HUES48 (cell line): ENCODE results near the gene PGK1.
"Not testable (repeated sequence)": the region's sequence is repeated elsewhere in the genome, so short reads cannot be mapped to it uniquely, and the experiment has no call there.

Experiments
- H3K27ac ChIP-seq: one replicate; pipeline ENCODE4 v1.7.0; 2013; ENCODE audit warnings: low read depth, low read length, inconsistent platforms
- H3K27me3 ChIP-seq: 2 replicates; pipeline ENCODE4 v1.6.1; 2013; ENCODE audit warnings: mild to moderate bottlenecking, low read length; ENCODE audit not compliant: control insufficient read depth, insufficient read depth
- H3K36me3 ChIP-seq: 2 replicates; pipeline ENCODE4 v1.6.1; 2013; ENCODE audit warnings: low read length; ENCODE audit not compliant: control insufficient read depth, insufficient read depth
- H3K4me1 ChIP-seq: 2 replicates; pipeline ENCODE4 v1.6.1; 2013; ENCODE audit warnings: mild to moderate bottlenecking, low read length; ENCODE audit not compliant: control insufficient read depth, insufficient read depth
- H3K4me3 ChIP-seq: 2 replicates; pipeline ENCODE4 v1.5.1; 2013; ENCODE audit warnings: mild to moderate bottlenecking, low read depth, low read length
- H3K9ac ChIP-seq: 2 replicates; pipeline ENCODE4 v1.6.1; 2013; ENCODE audit warnings: mild to moderate bottlenecking, low read depth, low read length, moderate library complexity
- H3K9me3 ChIP-seq: 2 replicates; pipeline ENCODE4 v1.6.1; 2013; ENCODE audit warnings: low read length; ENCODE audit not compliant: control insufficient read depth, insufficient read depth

PGK1 gene

DNA sequence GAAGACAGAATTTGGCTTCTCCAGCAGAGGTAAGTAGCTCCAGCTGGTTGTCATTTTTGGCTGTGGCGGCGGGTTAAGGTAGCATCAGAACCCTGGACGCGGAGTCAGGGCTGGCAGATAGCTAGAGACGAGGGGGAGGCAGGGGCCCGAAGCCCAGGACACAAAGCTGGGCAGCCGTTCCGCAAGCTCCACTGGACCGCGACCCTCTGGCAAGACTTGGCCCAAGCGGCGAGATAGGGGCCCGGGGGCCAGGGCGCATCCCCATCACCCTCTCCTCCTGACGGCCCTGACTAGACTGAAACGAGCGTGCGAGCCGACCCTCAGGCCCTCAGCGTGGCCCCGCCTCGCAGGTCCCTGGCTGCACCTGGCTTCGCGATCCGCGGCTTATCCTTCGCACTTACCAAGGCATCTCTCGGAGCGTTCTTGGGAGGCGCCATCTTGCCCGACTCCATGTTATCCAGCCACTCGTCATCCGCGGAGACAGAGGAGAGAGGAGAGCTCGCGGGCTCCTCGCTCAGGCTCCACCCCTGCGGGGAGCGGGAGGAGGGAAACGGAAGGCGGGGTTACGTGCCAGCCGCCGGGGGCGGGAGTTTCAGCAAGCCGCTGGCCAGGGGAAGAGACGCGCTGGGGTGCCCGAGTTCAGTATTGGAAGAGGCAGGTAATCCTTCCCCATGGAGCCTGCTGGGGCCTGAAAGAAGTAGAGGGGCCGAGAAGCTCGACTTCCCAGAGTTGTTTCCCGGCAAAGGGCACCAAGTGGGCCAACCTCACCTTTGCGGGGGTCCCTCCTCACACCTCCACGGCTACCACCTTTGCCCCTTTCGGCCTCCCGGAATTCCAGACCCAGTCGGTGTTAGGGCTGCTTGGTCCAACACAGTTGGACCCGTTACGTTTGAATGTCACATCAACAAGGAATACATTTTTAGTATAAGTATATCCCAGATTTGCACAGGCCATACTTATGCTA, 35.4 kb downstream of the PGK1 start, which contains the start of gene TAF9B:
TSS of gene TAF9B (minus strand) at position 491 of the 964 bp plus-strand sequence. CDS start at position 452, 39 bp downstream.
- Histone ChIP-seq H3K27me3 (no peaks in the 10 kb centered on the region), H3K27ac (peak within 1 kb of the TSS; percentile 63), H3K4me3 (peak within 1 kb of the TSS; percentile 65), H3K4me1 (no peaks in the 10 kb centered on the region), H3K9ac (peak within 1 kb of the TSS; percentile 66; the same call in 1 of the 2 replicates), H3K36me3 (no peaks in the 10 kb centered on the region), H3K9me3 (peaks cover 31% of the 10 kb centered on the region)

DNA sequence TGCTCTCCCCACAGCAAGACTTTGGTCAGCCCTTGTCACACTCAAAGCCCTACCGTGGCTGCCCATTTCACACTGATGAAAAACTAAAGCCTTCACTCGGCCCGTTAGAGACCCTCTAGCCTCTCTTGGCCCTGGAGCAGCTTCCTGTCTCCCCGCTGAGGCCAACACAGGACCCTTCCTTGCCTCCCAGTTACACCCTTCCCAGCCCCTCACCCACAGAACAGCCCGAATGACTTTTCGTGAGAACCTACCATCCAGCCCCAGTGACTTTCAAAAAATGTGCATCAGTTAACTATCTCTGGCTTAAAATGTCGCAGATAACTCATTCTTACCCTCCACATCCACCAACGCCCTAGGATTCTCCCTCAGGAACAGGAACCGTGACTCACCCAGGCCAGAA, 36.2 kb downstream of the PGK1 start:
- peaks cover 31% of the 10 kb centered on the region for H3K9me3 ChIP-seq
- no peak overlapping the region for H3K27ac ChIP-seq
- no peak overlapping the region for H3K9ac ChIP-seq
- H3K4me1 ChIP-seq: no peaks in the 10 kb centered on the region
- no peaks in the 10 kb centered on the region for H3K36me3 ChIP-seq
- H3K27me3 ChIP-seq: no peaks in the 10 kb centered on the region
- no peak overlapping the region for H3K4me3 ChIP-seq

DNA sequence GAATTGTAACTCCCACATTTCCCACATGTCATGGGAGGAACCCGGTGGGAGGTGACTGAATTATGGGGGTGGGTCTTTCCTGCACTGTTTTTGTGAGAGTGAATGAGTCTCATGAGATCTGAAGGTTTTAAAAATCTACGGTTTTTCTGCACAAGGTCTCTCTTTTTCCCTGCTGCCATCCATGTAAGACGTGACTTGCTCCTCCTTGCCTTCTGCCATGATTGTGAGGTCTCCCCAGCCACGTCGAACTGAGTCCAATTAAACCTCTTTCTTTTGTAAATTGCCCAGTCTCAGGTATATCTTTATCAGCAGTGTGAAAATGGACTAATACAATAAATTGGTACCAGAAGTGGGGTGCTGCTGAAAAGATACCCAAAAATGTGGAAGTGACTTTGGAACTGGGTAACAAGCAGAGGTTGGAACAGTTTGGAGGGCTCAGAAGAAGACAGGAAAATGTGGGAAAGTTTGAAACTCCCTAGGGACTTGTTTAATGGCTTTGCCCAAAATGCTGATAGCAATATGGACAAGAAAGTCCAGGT, 43.0 kb downstream of the PGK1 start:
- not testable (repeated sequence) for H3K4me1 ChIP-seq, H3K36me3 ChIP-seq, H3K27ac ChIP-seq, H3K27me3 ChIP-seq, H3K9ac ChIP-seq, H3K4me3 ChIP-seq
- peaks cover 58% of the 10 kb centered on the region for H3K9me3 ChIP-seq

DNA sequence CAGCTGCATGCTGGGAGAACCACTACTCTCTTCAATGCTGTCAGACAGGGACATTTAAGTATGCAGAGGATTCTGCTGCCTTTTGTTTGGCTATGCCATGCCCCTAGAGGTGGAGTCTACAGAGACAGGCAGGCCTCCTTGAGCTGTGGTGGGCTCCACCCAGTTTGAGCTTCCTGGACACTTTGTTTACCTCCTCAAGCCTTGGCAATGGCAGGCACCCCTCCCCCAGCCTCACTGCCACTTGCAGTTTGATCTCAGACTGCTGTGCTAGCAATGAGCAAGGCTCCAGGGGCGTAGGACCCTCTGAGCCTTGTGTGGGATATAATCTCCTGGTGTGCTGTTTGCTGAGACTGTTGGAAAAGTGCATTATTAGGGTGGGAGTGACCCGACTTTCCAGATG, 53.3 kb downstream of the PGK1 start:
- not testable (repeated sequence) for H3K9ac ChIP-seq, H3K4me1 ChIP-seq, H3K27ac ChIP-seq, H3K4me3 ChIP-seq, H3K36me3 ChIP-seq, H3K27me3 ChIP-seq
- H3K9me3 ChIP-seq: peaks cover 26% of the 10 kb centered on the region

DNA sequence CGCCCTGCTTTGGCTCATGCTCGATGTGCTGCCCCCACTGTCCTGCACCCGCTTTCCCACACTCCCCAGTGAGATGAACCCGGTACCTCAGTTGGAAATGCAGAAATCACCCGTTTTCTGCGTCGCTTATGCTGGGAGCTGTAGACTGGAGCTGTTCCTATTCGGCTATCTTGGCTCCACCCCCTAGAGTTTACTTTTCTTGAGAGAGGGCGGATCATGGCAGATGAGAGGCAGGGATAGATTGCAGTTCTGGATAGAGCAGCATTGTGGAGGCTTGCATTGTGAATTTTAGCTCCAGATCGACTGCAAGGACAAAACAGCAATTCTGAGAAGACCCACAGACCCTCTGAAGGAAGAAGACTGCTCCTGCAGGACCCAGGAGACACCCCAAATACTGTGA, 53.8 kb downstream of the PGK1 start:
- not testable (repeated sequence) for H3K9ac ChIP-seq, H3K36me3 ChIP-seq, H3K4me1 ChIP-seq, H3K27me3 ChIP-seq, H3K27ac ChIP-seq, H3K4me3 ChIP-seq
- peaks cover 26% of the 10 kb centered on the region for H3K9me3 ChIP-seq

DNA sequence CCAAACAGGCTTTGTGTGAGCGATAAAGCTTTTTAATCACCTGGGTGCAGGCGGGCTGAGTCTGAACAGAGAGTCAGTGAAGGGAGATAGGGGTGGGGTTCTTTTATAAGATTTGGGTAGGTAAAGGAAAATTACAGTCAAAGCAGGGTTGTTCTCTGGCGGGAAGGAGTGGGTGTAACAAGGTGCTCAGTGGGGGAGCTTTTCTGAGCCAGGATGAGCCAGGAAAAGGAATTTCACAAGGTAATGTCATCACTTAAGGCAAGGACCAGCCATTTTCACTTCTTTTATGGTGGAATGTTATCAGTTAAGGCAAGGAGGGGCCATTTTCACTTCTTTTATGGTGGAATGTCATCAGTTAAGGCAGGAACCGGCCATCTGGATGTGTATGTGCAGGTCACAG, 56.7 kb downstream of the PGK1 start:
- H3K27me3 ChIP-seq, H3K4me1 ChIP-seq, H3K27ac ChIP-seq, H3K36me3 ChIP-seq, H3K4me3 ChIP-seq, H3K9ac ChIP-seq: not testable (repeated sequence)
- H3K9me3 ChIP-seq: peaks cover 40% of the 10 kb centered on the region

DNA sequence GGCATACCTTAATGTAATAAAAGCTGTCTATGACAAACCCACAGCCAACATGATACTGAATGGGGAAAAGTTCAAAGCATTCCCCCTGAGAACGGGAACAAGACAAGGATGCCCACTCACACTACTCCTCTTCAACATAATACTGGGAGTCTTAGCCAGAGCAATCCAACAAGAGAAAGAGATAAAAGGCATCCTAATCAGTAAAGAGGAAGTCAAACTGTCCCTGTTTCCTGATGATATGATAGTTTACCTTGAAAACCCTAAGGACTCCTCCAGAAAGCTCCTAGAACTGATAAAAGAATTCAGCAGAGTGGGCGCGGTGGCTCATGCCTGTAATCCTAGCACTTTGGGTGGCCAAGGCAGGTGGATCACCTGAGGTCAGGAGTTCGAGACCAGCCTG, 59.1 kb downstream of the PGK1 start:
- H3K9me3 ChIP-seq: peaks cover 44% of the 10 kb centered on the region
- H3K27me3 ChIP-seq, H3K36me3 ChIP-seq, H3K4me3 ChIP-seq, H3K4me1 ChIP-seq, H3K9ac ChIP-seq, H3K27ac ChIP-seq: not testable (repeated sequence)

DNA sequence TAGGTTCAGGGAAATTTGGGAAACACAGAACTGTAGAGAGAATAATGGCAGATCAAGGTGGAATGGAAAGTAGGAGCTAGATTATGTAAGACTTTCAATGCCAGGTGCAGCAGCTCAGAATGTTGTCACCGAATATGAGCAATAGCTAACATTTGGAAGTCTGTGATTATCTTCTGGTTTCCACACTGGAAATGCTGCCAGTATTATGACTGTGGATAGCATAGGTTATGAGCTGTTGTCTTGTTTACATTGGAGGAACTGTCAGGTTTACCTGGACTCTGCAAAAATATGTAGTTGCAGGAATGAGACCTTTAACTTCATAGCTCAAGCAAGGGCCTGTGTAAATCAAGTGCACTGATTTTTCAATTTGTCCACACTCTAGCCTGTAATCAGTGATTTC, 61.4 kb downstream of the PGK1 start:
- Histone ChIP-seq H3K27me3 (no peaks in the 10 kb centered on the region), H3K27ac (no peak overlapping the region), H3K9ac (no peak overlapping the region), H3K4me3 (no peak overlapping the region), H3K36me3 (no peaks in the 10 kb centered on the region), H3K4me1 (no peaks in the 10 kb centered on the region), H3K9me3 (peaks cover 36% of the 10 kb centered on the region)

DNA sequence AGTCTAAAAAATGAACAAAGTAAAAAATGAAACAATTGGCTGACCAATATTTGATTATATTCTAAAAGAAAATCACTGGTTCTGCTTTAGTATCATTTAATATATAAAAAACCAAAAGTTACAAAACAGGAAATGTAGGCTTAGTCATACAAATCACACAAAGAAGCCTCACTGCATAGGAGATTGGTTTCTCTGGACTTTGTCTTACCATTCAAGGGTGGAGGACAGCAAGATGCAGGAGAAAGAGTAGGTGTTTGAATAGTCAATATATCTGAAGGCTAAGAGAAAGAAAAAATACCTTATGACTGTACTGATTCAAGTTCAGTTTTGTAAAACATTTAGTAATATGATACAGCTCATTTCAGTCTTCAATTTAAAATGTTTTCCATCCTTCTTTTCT, 64.0 kb downstream of the PGK1 start:
- H3K27ac ChIP-seq: no peak overlapping the region
- H3K9me3 ChIP-seq: peaks cover 36% of the 10 kb centered on the region
- H3K4me3 ChIP-seq: no peak overlapping the region
- H3K4me1 ChIP-seq: no peaks in the 10 kb centered on the region
- no peaks in the 10 kb centered on the region for H3K27me3 ChIP-seq
- no peaks in the 10 kb centered on the region for H3K36me3 ChIP-seq
- H3K9ac ChIP-seq: no peak overlapping the region
